Gastrocnemius medialis (tissue), 4 donors: ENCODE results near the gene CTPS2. TPM values are rescaled to one million over a fixed set of nuclear protein-coding genes. Genes with fewer than 3 reads are reported as not detected.
"Not testable (repeated sequence)": the region's sequence is repeated elsewhere in the genome, so short reads cannot be mapped to it uniquely, and the experiment has no call there.

ENCODE experiments used
- ATAC-seq, 2 donors: fragments of 150-250 bp; one replicate each; pipeline ENCODE4 v1.9.1; 2016
- DNase-seq, 2 donors: peaks; one replicate each; pipeline ENCODE4 v3.0.0-alpha.2; 2019
- H3K27ac ChIP-seq, 4 donors: fragments of 200-600 bp; sonication (generic); 1 replicate in 1 of 4; 2 replicates in 3 of 4; pipeline ENCODE4 v1.5.1; 2016 to 2018; ENCODE audit warnings: mild to moderate bottlenecking in 2 of 4, moderate library complexity in 1 of 4
- H3K27me3 ChIP-seq, 3 donors: fragments of 200-600 bp; sonication (generic) in 2 of 3; 1 replicate in 1 of 3; 2 replicates in 2 of 3; pipeline versions ENCODE4 v1.5.1 to v1.6.0; 2016 to 2019; ENCODE audit warnings: mild to moderate bottlenecking in 1 of 3, moderate library complexity in 1 of 3
- H3K36me3 ChIP-seq, 2 donors: fragments of 200-600 bp; sonication (generic) in 1 of 2; one replicate each; pipeline ENCODE4 v1.5.1; 2017 to 2018
- H3K4me1 ChIP-seq, 2 donors: fragments of 200-600 bp; sonication (generic) in 1 of 2; one replicate each; pipeline ENCODE4 v1.5.1; 2016 to 2017; ENCODE audit warnings: mild to moderate bottlenecking in 2 of 2
- H3K4me3 ChIP-seq, 4 donors: fragments of 200-600 bp; sonication (generic) in 3 of 4; 1 replicate in 1 of 4; 2 replicates in 3 of 4; pipeline ENCODE4 v1.5.1; 2016 to 2019; ENCODE audit warnings: mild to moderate bottlenecking in 2 of 4
- H3K9me3 ChIP-seq, 3 donors: fragments of 200-600 bp; sonication (generic) in 2 of 3; 1 replicate in 1 of 3; 2 replicates in 2 of 3; pipeline ENCODE4 v1.5.1; 2016 to 2019
- CTCF ChIP-seq, 5 experiments: fragments of 450-650 bp in 3 of 5; fragments of 200-600 bp in 2 of 5; sonication (generic) in 2 of 5; IDR thresholded peaks in 4 of 5; conservative IDR thresholded peaks in 1 of 5; 1 replicate in 4 of 5; 2 replicates in 1 of 5; pipeline ENCODE4 v1.5.1; 2016 to 2019; ENCODE audit warnings: antibody characterized with exemption in 5 of 5, mild to moderate bottlenecking in 3 of 5, moderate library complexity in 3 of 5
- POLR2A ChIP-seq, 2 donors: fragments of 450-650 bp; IDR thresholded peaks; one replicate each; pipeline ENCODE4 v1.6.1; 2017; ENCODE audit warnings: antibody characterized with exemption in 2 of 2, mild to moderate bottlenecking in 2 of 2, moderate library complexity in 2 of 2
- in situ Hi-C, 4 donors: fragments of 200-750 bp; cut with MboI; loops; one replicate each; pipeline versions ENCODE4 v1.15.0 to v1.8.0; 2017; ENCODE audit warnings: low sequenced_read_pairs in 4 of 4
- intact Hi-C: fragments of 100-400 bp; cut with DNase I; formaldehyde crosslinking; loops from one replicate; pipeline ENCODE4 v1.15.1; 2023; ENCODE audit warnings: low total_unique reads
- total RNA-seq, 4 donors: library from RNA; depleted of rRNA; stranded (reverse); fragments of >200 nt; gene quantifications; one replicate each; pipeline versions ENCODE4 v1.1.0 to v1.2.3, GENCODE V29; 2016

CTPS2 gene
- total RNA-seq, 4 donors from 2014 or later, result 2.0 to 3.8 (median 2.8) TPM

GRCh38 chrX:16725072-16725471 is 12.6 kb upstream of the CTPS2 start:
- Histone ChIP-seq H3K27me3 (no peaks in the 10 kb centered on the region), H3K27ac (peak overlapping the region; percentile 73 to 95 (median 78)), H3K9me3 (no peaks in the 10 kb centered on the region), H3K4me1 (peaks cover 10 to 44% of the 10 kb centered on the region in 2 donors), H3K36me3 (no peaks in the 10 kb centered on the region), H3K4me3 (no peak overlapping the region)
- intact Hi-C loops (no loop called here), in situ Hi-C loops (loop anchor here in 1 of 4 donors (10.0 kb wide), 1 partner anchor 60 kb away; the partner anchor contains the start of gene TXLNG)
- ATAC-seq, result no peak
- DNase-seq, result no peak
- TF ChIP-seq CTCF (IDR thresholded peaks at IDR 0.05 in 4 of 5, conservative IDR thresholded peaks at IDR 0.05 in 1 of 5) (no peak), POLR2A (IDR thresholded peaks at IDR 0.05) (no peak)

- peak overlapping the region; percentile 82 to 95 (median 88) for H3K27ac ChIP-seq
- in situ Hi-C loops (loop anchor here in 2 of 4 donors (10.0 to 25.0 kb wide), 4 partner anchors 62 to 1035 kb away; partner anchors contain the start of genes TXLNG (in 1 of the 2) and ZRSR2 (in 1 of the 2)), intact Hi-C loops (loop anchor here (5.0 kb wide), 1 partner anchor 870 kb away; the partner anchor contains the start of gene AP1S2)
- peaks cover 10 to 46% of the 10 kb centered on the region in 2 donors for H3K4me1 ChIP-seq
- TF ChIP-seq CTCF (IDR thresholded peaks at IDR 0.05 in 4 of 5, conservative IDR thresholded peaks at IDR 0.05 in 1 of 5) (no peak), POLR2A (IDR thresholded peaks at IDR 0.05) (no peak)
- ATAC-seq (no peak), DNase-seq (no peak)
- H3K4me3 ChIP-seq, result no peak overlapping the region
- H3K36me3 ChIP-seq, result no peaks in the 10 kb centered on the region
- H3K9me3 ChIP-seq, result no peaks in the 10 kb centered on the region
- H3K27me3 ChIP-seq, result no peaks in the 10 kb centered on the region
These were observed 10.0 kb upstream of the CTPS2 start for GRCh38 chrX:16722481-16722880.

- Histone ChIP-seq H3K4me3 (peak within 1 kb of the TSS; percentile 62 to 94 (median 81)), H3K27me3 (no peaks in the 10 kb centered on the region), H3K4me1 (peaks cover 0 to 27% of the 10 kb centered on the region in 2 donors), H3K27ac (peak within 1 kb of the TSS; percentile 85 to 95 (median 90)), H3K36me3 (no peaks in the 10 kb centered on the region), H3K9me3 (no peaks in the 10 kb centered on the region)
- DNase-seq (peak; percentile 89 to 94), ATAC-seq (peak; percentile 97 to 98)
- in situ Hi-C loops (loop anchor here in 2 of 4 donors (10.0 to 25.0 kb wide), 4 partner anchors 65 to 1032 kb away; partner anchors contain the start of genes TXLNG (in 1 of the 2) and ZRSR2 (in 1 of the 2)), intact Hi-C loops (loop anchor here (1.0 to 10.0 kb wide), 5 partner anchors 67 to 1045 kb away; partner anchors contain the start of genes AP1S2, RBBP7, TXLNG and ZRSR2)
- TF ChIP-seq CTCF (IDR thresholded peaks at IDR 0.05 in 4 of 5, conservative IDR thresholded peaks at IDR 0.05 in 1 of 5) (no peak), POLR2A (IDR thresholded peaks at IDR 0.05) (peak; percentile 95)
These were observed 7.0 kb upstream of the CTPS2 start, which contains the start of gene SYAP1 for GRCh38 chrX:16719334-16720084. SYAP1 (plus strand) TSS chrX:16719612; CDS start chrX:16719725, 113 bp downstream.

GRCh38 chrX:16718824-16719333 is 6.4 kb upstream of the CTPS2 start:
- H3K27me3 ChIP-seq, result no peaks in the 10 kb centered on the region
- no peak for DNase-seq
- peaks cover 0 to 27% of the 10 kb centered on the region in 2 donors for H3K4me1 ChIP-seq
- TF ChIP-seq POLR2A (IDR thresholded peaks at IDR 0.05) (no peak), CTCF (IDR thresholded peaks at IDR 0.05 in 4 of 5, conservative IDR thresholded peaks at IDR 0.05 in 1 of 5) (no peak)
- ATAC-seq, result no peak
- H3K27ac ChIP-seq, result peak overlapping the region; percentile 85 to 95 (median 90)
- in situ Hi-C loops, result loop anchor here in 2 of 4 donors (25.0 kb wide), 3 partner anchors 168 to 1032 kb away; partner anchors contain the start of gene ZRSR2 (in 1 of the 2)
- intact Hi-C loops, result loop anchor here (1.0 to 10.0 kb wide), 4 partner anchors 67 to 1044 kb away; partner anchors contain the start of genes RBBP7, TXLNG and ZRSR2
- H3K36me3 ChIP-seq, result no peaks in the 10 kb centered on the region
- no peaks in the 10 kb centered on the region for H3K9me3 ChIP-seq
- peak overlapping the region; percentile 62 to 94 (median 81) for H3K4me3 ChIP-seq

GRCh38 chrX:16716451-16716850 is 4.0 kb upstream of the CTPS2 start:
- not testable (repeated sequence) for H3K9me3 ChIP-seq, H3K27ac ChIP-seq, H3K36me3 ChIP-seq, H3K27me3 ChIP-seq, DNase-seq, H3K4me3 ChIP-seq, ATAC-seq
- H3K4me1 ChIP-seq, result peaks cover 0 to 18% of the 10 kb centered on the region in 2 donors
- intact Hi-C loops (loop anchor here (10.0 kb wide), 1 partner anchor 1042 kb away; no protein-coding TSS in a partner anchor), in situ Hi-C loops (loop anchor here in 2 of 4 donors (25.0 kb wide), 3 partner anchors 171 to 1029 kb away; partner anchors contain the start of gene ZRSR2 (in 1 of the 2))

GRCh38 chrX:16715638-16716037 is 3.2 kb upstream of the CTPS2 start:
- H3K36me3 ChIP-seq, H3K27ac ChIP-seq, DNase-seq, ATAC-seq, H3K4me3 ChIP-seq, H3K27me3 ChIP-seq, H3K9me3 ChIP-seq: not testable (repeated sequence)
- in situ Hi-C loops (loop anchor here in 2 of 4 donors (25.0 kb wide), 3 partner anchors 172 to 1028 kb away; partner anchors contain the start of gene ZRSR2 (in 1 of the 2)), intact Hi-C loops (loop anchor here (10.0 kb wide), 1 partner anchor 1041 kb away; no protein-coding TSS in a partner anchor)
- H3K4me1 ChIP-seq, result peaks cover 0 to 12% of the 10 kb centered on the region in 2 donors
